DMS53 (cell line): ENCODE results near the gene MEF2C.

Experiments used
- DNase-seq: peaks from one replicate; lab custom pipeline; 2025; lab: John Stamatoyannopoulos, UW

Gene MEF2C

GRCh38 chr5:88826646-88827585 lies 56.1 kb downstream of the MEF2C start:
- no peak for DNase-seq

- no peak for DNase-seq
These were observed 57.2 kb downstream of the MEF2C start for GRCh38 chr5:88825584-88826315.

GRCh38 chr5:88824892-88825583 lies 57.9 kb downstream of the MEF2C start:
- DNase-seq, result no peak

DNA sequence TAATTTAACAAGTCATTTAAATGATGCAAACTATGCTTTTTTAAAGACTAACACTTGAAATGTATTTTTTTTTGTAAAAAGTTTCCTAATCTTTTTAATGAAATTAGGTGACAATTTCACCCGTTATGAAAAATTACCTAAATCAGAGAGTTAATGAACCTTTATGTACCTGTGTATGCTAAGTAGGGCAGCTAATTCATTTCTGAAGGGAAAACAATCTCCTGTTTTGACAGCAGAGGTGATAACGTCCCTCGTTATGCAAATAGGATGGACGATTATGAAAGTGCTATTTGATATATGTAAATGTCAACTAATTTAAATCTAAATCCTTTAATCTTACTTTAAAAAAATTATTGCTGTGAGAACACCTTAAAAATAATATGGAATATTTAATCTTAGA lies 58.8 kb downstream of the MEF2C start:
- no peak for DNase-seq

- DNase-seq, result no peak
These were observed 59.8 kb downstream of the MEF2C start for GRCh38 chr5:88823201-88823600.

DNA sequence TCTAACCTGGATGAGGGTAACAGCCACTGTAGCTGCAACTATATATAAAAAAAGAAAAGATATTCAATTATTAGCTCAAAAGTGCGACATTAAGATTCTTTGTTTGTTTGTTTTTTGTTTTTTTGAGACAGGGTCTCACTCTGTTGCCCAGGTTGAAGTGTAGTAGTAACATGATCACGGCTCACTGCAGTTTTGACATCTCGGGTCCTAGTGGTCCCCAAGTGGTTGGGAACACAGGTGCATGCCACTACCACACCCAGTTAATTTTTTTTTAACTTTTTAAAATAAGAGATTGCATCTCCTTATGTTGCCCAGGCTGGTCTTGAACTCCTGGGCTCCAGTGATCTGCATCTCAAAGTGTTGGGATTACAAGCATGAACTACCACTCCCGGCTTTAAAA lies 61.8 kb downstream of the MEF2C start:
- DNase-seq, result no peak

GRCh38 chr5:88820581-88820980 lies 62.4 kb downstream of the MEF2C start:
- DNase-seq, result no peak

GRCh38 chr5:88819301-88819999 lies 63.5 kb downstream of the MEF2C start:
- no peak for DNase-seq

- no peak for DNase-seq
These were observed 64.7 kb downstream of the MEF2C start for GRCh38 chr5:88818296-88818695.

DNA sequence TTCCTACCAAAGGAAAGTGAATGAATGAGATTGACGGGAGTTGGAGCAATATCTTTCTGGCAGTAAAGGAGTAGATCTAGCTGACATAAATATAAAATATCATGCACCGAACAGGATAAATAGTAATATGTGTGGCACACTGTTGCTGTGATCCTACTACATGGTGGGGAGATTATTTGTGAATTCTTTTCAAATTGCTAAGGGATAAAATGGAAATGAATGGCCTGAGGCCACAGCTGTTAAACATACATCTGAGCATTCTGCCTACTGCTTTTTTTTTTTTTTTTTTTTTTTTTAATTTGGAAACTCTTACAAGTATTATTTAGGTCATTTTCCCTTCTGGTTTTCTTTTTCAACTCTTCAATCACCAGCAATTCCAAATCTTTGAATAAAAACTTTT lies 66.8 kb downstream of the MEF2C start:
- no peak for DNase-seq

- DNase-seq, result no peak
These were observed 67.8 kb downstream of the MEF2C start for GRCh38 chr5:88815050-88815789.

DNA sequence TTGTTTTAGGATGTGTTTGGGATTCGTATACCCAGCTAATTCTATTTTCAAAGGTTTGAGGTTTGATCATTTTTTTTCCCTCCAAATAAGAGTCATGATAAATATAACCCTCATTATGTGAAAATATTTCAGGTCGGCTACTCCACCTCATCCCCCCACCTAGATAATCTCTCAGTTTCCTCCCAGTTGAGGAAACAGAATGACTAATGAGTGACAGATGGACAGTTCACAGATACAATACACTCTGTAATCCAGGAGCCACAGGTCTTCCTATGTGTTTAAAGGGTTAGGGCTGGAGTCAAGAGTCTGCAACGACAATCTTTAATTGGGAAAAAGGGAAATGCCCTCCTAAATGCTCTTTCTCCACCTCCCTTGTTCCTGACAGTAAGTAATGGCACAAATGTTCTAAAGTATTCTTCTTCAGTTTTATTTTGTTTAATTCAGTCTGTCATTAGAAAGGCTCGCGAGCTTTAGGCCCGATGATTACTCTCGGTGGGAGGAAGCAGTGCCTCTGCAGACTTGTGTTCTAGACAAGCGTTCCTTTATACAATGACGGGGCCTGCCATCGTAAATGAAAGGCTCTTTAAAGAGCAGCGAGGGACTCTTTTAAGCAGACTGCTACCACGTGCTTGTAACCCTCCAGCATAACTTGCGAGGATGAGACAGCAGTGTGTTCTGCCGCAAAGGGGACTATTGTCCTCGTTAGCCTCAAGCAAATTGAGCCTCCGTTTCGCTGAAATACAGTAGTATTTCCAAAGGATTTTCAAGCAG lies 69.0 kb downstream of the MEF2C start:
- DNase-seq, result no peak

DNA sequence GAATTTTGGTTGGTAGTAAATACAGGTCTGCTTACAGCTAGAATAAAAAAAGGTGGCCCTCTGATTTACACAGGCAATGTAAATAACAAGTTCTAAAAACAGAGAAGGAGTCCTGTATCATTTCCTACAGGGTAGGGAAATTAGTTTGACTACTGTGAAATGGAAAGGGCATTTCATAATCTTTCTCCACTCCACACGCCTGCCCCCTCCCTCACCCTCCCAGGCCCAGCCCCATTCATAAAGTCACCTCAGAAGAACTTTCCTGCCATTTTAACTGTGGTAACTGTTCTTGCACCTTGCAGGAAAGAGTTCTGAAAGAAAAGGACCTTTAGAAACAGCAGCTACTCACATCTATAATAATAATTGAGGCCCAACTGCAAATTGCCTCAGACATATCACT lies 69.7 kb downstream of the MEF2C start:
- no peak for DNase-seq

GRCh38 chr5:88808153-88808552 lies 74.8 kb downstream of the MEF2C start:
- DNase-seq, result no peak

DNA sequence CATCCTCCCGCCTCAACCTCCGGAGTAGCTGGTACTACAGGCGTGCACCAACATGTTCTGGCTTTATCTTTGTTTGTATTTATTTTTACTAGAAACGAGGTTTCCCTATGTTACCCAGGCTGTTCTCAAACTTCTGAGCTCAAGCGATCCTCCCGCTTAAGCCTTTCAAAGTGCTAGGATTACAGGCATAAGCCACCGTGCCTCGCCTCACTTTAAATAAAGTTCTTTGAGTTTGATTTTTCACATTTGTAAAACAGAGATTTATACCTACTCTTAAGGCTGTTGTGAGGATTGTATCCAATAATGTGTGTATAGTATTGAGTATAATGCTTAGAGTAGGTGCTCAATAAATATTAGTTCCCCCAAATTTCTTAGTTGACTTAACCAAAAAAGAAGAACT lies 75.7 kb downstream of the MEF2C start:
- DNase-seq, result no peak

GRCh38 chr5:88806338-88806737 lies 76.6 kb downstream of the MEF2C start:
- peak; percentile 43 for DNase-seq

DNA sequence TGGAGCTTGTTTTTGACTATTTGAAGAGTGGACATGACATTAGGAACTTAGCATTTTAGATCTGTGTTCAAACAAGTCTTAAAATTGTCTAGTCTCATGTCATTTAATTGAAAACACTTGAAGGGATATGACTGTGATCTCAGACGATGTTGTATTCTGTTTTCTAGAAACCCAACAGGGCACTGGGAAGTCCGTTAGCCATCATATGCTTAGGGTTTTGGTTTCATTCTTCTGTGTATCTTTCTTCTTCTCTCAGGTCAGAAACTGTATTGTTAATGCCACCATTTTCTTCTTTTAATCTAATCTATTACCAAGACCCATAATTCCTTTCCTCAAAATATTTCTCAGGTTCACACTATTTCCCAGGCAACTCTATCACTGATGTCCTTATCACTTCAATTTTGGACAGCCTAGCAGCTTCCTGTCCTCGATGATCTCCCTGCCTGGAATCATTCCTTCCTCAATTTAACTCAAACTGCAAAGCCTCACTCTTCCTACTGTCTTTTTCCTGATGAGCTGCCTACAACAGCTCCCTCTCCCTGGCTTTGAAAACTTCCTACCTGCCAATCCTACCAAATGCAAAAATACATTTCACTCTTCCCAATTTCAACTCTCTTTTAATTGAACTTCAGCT lies 77.7 kb downstream of the MEF2C start:
- no peak for DNase-seq

DNA sequence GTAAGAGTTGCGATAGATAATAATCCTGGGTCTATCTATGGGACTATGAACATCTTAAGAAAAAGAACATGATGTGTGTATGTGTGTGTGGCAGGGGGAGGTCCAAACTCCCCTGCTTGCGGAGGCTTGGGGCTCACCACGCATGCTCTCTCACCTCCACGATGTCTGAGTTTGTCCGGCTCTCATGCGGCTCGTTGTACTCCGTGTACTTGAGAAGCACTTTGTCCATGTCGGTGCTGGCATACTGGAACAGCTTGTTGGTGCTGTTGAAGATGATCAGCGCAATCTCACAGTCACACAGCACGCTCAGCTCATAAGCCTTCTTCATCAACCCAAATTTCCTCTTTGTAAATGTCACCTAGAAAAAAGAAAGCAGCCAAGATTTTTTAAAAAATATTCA lies 78.5 kb downstream of the MEF2C start:
- no peak for DNase-seq

DNA sequence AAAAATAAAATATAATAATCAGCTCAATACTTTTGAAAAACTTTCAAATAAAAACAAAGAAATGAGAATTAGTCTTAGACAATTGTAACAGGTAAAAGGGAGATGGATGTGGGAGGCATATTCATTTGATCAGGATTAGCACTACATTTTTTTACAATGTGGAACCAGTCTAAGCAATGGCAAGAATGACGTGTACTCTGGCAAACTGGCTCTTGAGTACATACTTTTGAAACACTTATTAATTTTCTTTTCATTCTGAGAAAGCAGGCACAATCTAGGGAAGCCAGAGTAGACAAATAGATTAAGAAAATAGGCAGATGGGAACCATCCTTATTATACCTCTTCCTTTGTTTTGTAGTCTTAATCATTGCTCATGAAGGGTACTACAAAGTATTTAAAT lies 79.7 kb downstream of the MEF2C start:
- no peak for DNase-seq

DNA sequence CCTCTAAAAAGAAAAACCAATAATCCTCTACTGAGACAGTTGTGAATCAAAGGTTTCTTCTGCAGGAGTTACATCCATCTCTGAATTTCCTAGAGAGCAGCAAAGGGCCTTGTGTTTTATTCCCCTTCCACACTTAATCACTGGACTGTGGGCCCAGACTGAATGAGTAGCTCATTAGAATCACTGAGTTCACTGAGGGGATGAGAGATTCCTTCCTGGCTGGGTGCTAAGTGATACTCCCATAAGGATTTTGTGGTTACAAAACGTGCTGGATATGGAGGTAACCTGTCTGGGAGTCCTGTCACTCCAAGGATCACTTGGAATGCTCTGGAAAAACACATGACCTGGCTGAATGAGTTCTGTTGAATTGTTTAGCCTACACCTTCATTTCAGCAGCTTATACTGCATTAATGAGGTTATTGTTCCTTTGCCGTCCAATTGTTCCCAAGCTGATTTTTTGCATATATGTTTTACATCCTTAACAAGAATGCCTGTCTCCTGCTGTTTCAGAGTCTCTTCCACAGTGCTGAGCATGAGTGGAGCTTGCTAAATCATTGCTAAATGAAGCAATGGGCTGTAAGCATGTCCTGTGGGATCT lies 82.9 kb downstream of the MEF2C start:
- no peak for DNase-seq
